SU-DHL-6 (cell line): ENCODE measurements around the gene RGS16.

Source experiments
- CTCF ChIP-seq: fragments of 200-600 bp; sonication (generic); IDR thresholded peaks from one replicate; pipeline ENCODE4 v1.5.1; 2017; ENCODE audit warnings: antibody characterized with exemption, mild to moderate bottlenecking, low read length, moderate library complexity; ENCODE audit not compliant: insufficient read depth, poor library complexity, severe bottlenecking
- EZH2phosphoT487 ChIP-seq: fragments of 200-600 bp; sonication (generic), shearing (Covaris generic); conservative IDR thresholded peaks from 2 replicates; pipeline ENCODE4 v1.6.1; 2018; ENCODE audit warnings: mild to moderate bottlenecking, antibody characterized with exemption, low read length, moderate library complexity, mixed read lengths

- TF ChIP-seq CTCF (no peak), EZH2phosphoT487 (no peak)
Observed at GRCh38 chr1:182625024-182625423, 20.8 kb upstream of the RGS16 start.
